ENCODE measurements around the gene ATP6V1G3.

DNA sequence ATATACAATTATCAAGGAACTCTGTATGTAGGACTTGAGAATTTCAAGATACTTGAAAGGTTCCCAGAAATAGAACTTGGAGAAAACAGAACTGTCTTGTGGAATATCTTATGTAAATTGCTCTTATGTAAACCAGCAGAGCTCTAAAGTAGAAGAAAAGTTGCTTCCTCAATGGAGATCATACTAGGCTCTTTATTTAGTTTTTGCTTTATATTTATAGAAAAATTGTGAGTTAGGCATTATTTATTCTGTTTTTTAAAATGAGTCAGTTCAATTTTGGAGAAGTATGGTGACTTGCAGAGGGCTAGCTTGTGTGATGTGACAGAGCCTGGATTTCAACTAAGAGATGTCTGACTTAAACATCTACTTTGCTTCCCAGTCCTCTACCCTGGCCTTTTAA is 40.4 kb downstream of the ATP6V1G3 start:
- TF ChIP-seq RARB (CRISPR knock-in tag; IDR thresholded peaks at IDR 0.05) (no peak), SNAI2 (CRISPR knock-in tag; IDR thresholded peaks at IDR 0.05) (no peak), ZNF565 (CRISPR knock-in tag; conservative IDR thresholded peaks at IDR 0.05; ENCODE audit: low read depth) (no peak), OSR1 (CRISPR knock-in tag; IDR thresholded peaks at IDR 0.05) (no peak), ZC3H10 (CRISPR knock-in tag; IDR thresholded peaks at IDR 0.05) (no peak)
- TF ChIP-seq, protein P1, sequence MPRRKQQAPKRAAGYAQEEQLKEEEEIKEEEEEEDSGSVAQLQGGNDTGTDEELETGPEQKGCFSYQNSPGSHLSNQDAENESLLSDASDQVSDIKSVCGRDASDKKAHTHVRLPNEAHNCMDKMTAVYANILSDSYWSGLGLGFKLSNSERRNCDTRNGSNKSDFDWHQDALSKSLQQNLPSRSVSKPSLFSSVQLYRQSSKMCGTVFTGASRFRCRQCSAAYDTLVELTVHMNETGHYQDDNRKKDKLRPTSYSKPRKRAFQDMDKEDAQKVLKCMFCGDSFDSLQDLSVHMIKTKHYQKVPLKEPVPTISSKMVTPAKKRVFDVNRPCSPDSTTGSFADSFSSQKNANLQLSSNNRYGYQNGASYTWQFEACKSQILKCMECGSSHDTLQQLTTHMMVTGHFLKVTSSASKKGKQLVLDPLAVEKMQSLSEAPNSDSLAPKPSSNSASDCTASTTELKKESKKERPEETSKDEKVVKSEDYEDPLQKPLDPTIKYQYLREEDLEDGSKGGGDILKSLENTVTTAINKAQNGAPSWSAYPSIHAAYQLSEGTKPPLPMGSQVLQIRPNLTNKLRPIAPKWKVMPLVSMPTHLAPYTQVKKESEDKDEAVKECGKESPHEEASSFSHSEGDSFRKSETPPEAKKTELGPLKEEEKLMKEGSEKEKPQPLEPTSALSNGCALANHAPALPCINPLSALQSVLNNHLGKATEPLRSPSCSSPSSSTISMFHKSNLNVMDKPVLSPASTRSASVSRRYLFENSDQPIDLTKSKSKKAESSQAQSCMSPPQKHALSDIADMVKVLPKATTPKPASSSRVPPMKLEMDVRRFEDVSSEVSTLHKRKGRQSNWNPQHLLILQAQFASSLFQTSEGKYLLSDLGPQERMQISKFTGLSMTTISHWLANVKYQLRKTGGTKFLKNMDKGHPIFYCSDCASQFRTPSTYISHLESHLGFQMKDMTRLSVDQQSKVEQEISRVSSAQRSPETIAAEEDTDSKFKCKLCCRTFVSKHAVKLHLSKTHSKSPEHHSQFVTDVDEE (CRISPR knock-in tag; IDR thresholded peaks at IDR 0.05), result no peak
- TF ChIP-seq, protein P2, sequence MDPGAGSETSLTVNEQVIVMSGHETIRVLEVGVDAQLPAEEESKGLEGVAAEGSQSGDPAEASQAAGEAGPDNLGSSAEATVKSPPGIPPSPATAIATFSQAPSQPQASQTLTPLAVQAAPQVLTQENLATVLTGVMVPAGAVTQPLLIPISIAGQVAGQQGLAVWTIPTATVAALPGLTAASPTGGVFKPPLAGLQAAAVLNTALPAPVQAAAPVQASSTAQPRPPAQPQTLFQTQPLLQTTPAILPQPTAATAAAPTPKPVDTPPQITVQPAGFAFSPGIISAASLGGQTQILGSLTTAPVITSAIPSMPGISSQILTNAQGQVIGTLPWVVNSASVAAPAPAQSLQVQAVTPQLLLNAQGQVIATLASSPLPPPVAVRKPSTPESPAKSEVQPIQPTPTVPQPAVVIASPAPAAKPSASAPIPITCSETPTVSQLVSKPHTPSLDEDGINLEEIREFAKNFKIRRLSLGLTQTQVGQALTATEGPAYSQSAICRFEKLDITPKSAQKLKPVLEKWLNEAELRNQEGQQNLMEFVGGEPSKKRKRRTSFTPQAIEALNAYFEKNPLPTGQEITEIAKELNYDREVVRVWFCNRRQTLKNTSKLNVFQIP (CRISPR knock-in tag; IDR thresholded peaks at IDR 0.05; ENCODE audit: borderline replicate concordance, low read depth), result no peak
